ENCODE results near the gene VWA1. TPM values are rescaled to one million over a fixed set of nuclear protein-coding genes. Genes with fewer than 3 reads are reported as not detected.
A peak's percentile ranks its signal among the peaks of the same experiment; 100 is the strongest.

Gene VWA1
- total and polyA plus RNA-seq, 10 of the 15 experiments (the other 5 are each of a cell fraction or from before 2014, with no cell fraction given), result 0.02 to 1.7 (median 0.32) TPM; not detected in 2

- ChIA-PET POLR2A (interaction anchor here (0.7 to 1.7 kb wide), 6 partner anchors 14 to 66 kb away, joined by 3 to 10 read pairs (median 4); no protein-coding TSS in a partner anchor), SMC1A (ENCODE audit: uncharacterized antibody, unreplicated experiment) (interaction anchor here (0.9 to 1.3 kb wide), 3 partner anchors 30 to 63 kb away, joined by 3 read pairs; no protein-coding TSS in a partner anchor), CTCF (interaction anchor here (0.6 to 2.3 kb wide), 10 partner anchors 8 to 67 kb away, joined by 3 to 15 read pairs (median 6); partner anchors contain the start of gene AURKAIP1), RAD21 (ENCODE audit: unreplicated experiment) (interaction anchor here (0.8 to 2.0 kb wide), 8 partner anchors 15 to 67 kb away, joined by 3 to 8 read pairs (median 4); partner anchors contain the start of genes AURKAIP1 and MRPL20)
- Histone ChIP-seq H3K27me3 (replicated peaks in 1 of 2; ENCODE audit: control insufficient read depth in 2 of 2, insufficient read depth in 2 of 2, low read length in 1 of 2) (peaks cover 0 to 11% of the 10 kb centered on the region in 2 experiments; a peak in 3 of 4 replicates), H3K4me3 (no peak overlapping the region), H3K4me2 (ENCODE audit: control insufficient read depth, insufficient read depth) (no peak overlapping the region), H3K79me2 (ENCODE audit: control insufficient read depth, insufficient read depth, low read length) (no peaks in the 10 kb centered on the region), H3K27ac (ENCODE audit: control insufficient read depth, insufficient read depth) (no peak overlapping the region), H2AFZ (ENCODE audit: control insufficient read depth, low read depth, low read length) (no peak overlapping the region), H3K4me1 (ENCODE audit: control insufficient read depth, insufficient read depth, low read length) (peaks cover 26% of the 10 kb centered on the region), H3K9me3 (replicated peaks; ENCODE audit: control insufficient read depth, insufficient read depth, low read length) (no peaks in the 10 kb centered on the region), H3K36me3 (ENCODE audit: control insufficient read depth in 2 of 2, insufficient read depth in 2 of 2, low read length in 1 of 2) (no peaks in the 10 kb centered on the region), H4K20me1 (ENCODE audit: control insufficient read depth, insufficient read depth) (no peaks in the 10 kb centered on the region), H3K9ac (ENCODE audit: control insufficient read depth, insufficient read depth, low read length) (no peak overlapping the region)
- in situ Hi-C loops (cut with MboI), result no loop called here
- intact Hi-C loops (cut with micrococcal nuclease; ENCODE audit: unreplicated experiment), result no loop called here
- ATAC-seq (peak; percentile 2; the same call in 2 of the 3 replicates), FAIRE-seq (no peak), DNase-seq (ENCODE audit: low read depth, low spot score) (no peak)
- no TSS peak for BruUV-seq (replicated peaks)
- 43% methylated on average over 27 of the region's 31 CpGs for WGBS (ENCODE audit: insufficient coverage, insufficient replicate concordance, low lambda C conversion rate, missing lambda C conversion rate)
- TF ChIP-seq EGR1 (IDR thresholded peaks at IDR 0.05; ENCODE audit: borderline replicate concordance in 1 of 2, low read depth in 2 of 2, low read length in 2 of 2), result no peak
- no peak for TF ChIP-seq NR2F1 (conservative IDR thresholded peaks at IDR 0.05)
- no peak for TF ChIP-seq ZNF592 (IDR thresholded peaks at IDR 0.05)
- TF ChIP-seq PAX5 (IDR thresholded peaks at IDR 0.05; ENCODE audit: borderline replicate concordance, low read depth, low read length), result no peak
- no peak for TF ChIP-seq FOXM1 (IDR thresholded peaks at IDR 0.05; ENCODE audit: low read depth, low read length)
- TF ChIP-seq SPI1 (IDR thresholded peaks at IDR 0.05; ENCODE audit: borderline replicate concordance, insufficient read depth, low read depth, low read length), result no peak
- TF ChIP-seq RUNX3 (IDR thresholded peaks at IDR 0.05; ENCODE audit: low read length), result no peak
- TF ChIP-seq E2F8 (IDR thresholded peaks at IDR 0.05; ENCODE audit: low read depth, partially characterized antibody), result no peak
- TF ChIP-seq MTA2 (IDR thresholded peaks at IDR 0.05; ENCODE audit: low read depth), result no peak
- no peak for TF ChIP-seq PRDM15 (CRISPR knock-in tag; IDR thresholded peaks at IDR 0.05)
Measured at GRCh38 chr1:1437033-1437903, 1.8 kb downstream of the VWA1 start.
